ENCODE data around the gene TSPAN3. TPM values are rescaled to one million over a fixed set of nuclear protein-coding genes. Genes with fewer than 3 reads are reported as not detected.

The TSPAN3 gene
- total and polyA plus RNA-seq, 10 of the 15 experiments (the other 5 are each of a cell fraction or from before 2014, with no cell fraction given): 18.9 to 114 (median 57.2) TPM

DNA sequence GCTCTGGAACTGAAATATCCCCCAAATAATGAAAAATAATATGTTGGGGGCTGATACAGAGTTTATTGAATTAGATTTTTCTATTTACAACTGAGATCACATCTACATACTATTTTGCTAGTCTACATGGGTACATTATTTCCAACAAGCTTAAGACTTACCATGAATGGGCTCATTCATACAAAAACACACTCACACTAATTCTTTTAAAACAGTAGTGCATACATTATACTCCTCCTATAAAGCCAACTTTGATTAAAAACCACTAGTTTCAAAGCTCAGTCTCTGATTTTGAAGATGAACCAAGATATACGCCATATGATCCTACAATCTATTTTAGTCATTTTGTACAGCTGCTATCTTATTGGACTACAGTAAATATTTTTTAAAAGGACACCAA is 24.9 kb downstream of the TSPAN3 start:
- no peak for DNase-seq (ENCODE audit: low read depth, low spot score)
- ChIA-PET POLR2A (no interaction called here), RAD21 (ENCODE audit: unreplicated experiment) (interaction anchor here (0.6 to 1.4 kb wide), 3 partner anchors 22 to 497 kb away, joined by 3 to 4 read pairs (median 3); no protein-coding TSS in a partner anchor), CTCF (interaction anchor here (1.3 to 1.7 kb wide), 3 partner anchors 15 to 73 kb away, joined by 3 to 4 read pairs (median 4); no protein-coding TSS in a partner anchor), SMC1A (ENCODE audit: uncharacterized antibody, unreplicated experiment) (interaction anchor here (0.9 to 3.0 kb wide), 5 partner anchors 9 to 104 kb away, joined by 3 to 10 read pairs (median 4); no protein-coding TSS in a partner anchor)
- in situ Hi-C loops (cut with MboI): no loop called here
- Histone ChIP-seq H3K36me3 (ENCODE audit: control insufficient read depth in 2 of 2, insufficient read depth in 2 of 2, low read length in 1 of 2) (peaks cover 0 to 6% of the 10 kb centered on the region in 2 experiments; a peak in 1 of 4 replicates), H4K20me1 (ENCODE audit: control insufficient read depth, insufficient read depth) (no peaks in the 10 kb centered on the region), H3K4me1 (ENCODE audit: control insufficient read depth, insufficient read depth, low read length) (no peaks in the 10 kb centered on the region), H3K4me3 (no peak overlapping the region), H3K9ac (ENCODE audit: control insufficient read depth, insufficient read depth, low read length) (no peak overlapping the region), H3K27me3 (replicated peaks in 1 of 2; ENCODE audit: control insufficient read depth in 2 of 2, insufficient read depth in 2 of 2, low read length in 1 of 2) (no peaks in the 10 kb centered on the region), H3K79me2 (ENCODE audit: control insufficient read depth, insufficient read depth, low read length) (no peaks in the 10 kb centered on the region), H3K4me2 (ENCODE audit: control insufficient read depth, insufficient read depth) (no peak overlapping the region), H3K9me3 (replicated peaks; ENCODE audit: control insufficient read depth, insufficient read depth, low read length) (no peaks in the 10 kb centered on the region), H3K27ac (ENCODE audit: control insufficient read depth, insufficient read depth) (no peak overlapping the region), H2AFZ (ENCODE audit: control insufficient read depth, low read depth, low read length) (no peak overlapping the region)
- no peak for FAIRE-seq
- ATAC-seq: no peak
- TF ChIP-seq RCOR1 (conservative IDR thresholded peaks at IDR 0.05; ENCODE audit: low read depth, low read length) (no peak), ZNF274 (IDR thresholded peaks at IDR 0.05; ENCODE audit: insufficient read depth, insufficient read length) (no peak), PAX5 (IDR thresholded peaks at IDR 0.05; ENCODE audit: borderline replicate concordance, low read depth, low read length) (no peak), JUNB (IDR thresholded peaks at IDR 0.05) (no peak), BHLHE40 (IDR thresholded peaks at IDR 0.05; ENCODE audit: borderline replicate concordance in 1 of 2, low read depth in 2 of 2, low read length in 1 of 2) (no peak), KAT2A (conservative IDR thresholded peaks at IDR 0.05; ENCODE audit: control insufficient read depth, low read depth, low read length) (no peak), SMC3 (IDR thresholded peaks at IDR 0.05; ENCODE audit: borderline replicate concordance, low read length) (no peak), YBX1 (IDR thresholded peaks at IDR 0.05) (no peak), BRCA1 (IDR thresholded peaks at IDR 0.05; ENCODE audit: low read depth, low read length) (no peak), MTA3 (IDR thresholded peaks at IDR 0.05; ENCODE audit: borderline replicate concordance, low read length) (no peak), SMARCA5 (IDR thresholded peaks at IDR 0.05) (no peak)
- TF ChIP-seq, protein P1, sequence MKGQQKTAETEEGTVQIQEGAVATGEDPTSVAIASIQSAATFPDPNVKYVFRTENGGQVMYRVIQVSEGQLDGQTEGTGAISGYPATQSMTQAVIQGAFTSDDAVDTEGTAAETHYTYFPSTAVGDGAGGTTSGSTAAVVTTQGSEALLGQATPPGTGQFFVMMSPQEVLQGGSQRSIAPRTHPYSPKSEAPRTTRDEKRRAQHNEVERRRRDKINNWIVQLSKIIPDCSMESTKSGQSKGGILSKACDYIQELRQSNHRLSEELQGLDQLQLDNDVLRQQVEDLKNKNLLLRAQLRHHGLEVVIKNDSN (IDR thresholded peaks at IDR 0.05; ENCODE audit: borderline replicate concordance, extremely low read length, insufficient read depth, low read depth, low read length): no peak
- TF ChIP-seq, protein P2, sequence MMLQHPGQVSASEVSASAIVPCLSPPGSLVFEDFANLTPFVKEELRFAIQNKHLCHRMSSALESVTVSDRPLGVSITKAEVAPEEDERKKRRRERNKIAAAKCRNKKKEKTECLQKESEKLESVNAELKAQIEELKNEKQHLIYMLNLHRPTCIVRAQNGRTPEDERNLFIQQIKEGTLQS (IDR thresholded peaks at IDR 0.05; ENCODE audit: borderline replicate concordance, extremely low read depth, low read depth, low read length): no peak
- TF ChIP-seq, protein P3, sequence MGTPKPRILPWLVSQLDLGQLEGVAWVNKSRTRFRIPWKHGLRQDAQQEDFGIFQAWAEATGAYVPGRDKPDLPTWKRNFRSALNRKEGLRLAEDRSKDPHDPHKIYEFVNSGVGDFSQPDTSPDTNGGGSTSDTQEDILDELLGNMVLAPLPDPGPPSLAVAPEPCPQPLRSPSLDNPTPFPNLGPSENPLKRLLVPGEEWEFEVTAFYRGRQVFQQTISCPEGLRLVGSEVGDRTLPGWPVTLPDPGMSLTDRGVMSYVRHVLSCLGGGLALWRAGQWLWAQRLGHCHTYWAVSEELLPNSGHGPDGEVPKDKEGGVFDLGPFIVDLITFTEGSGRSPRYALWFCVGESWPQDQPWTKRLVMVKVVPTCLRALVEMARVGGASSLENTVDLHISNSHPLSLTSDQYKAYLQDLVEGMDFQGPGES (IDR thresholded peaks at IDR 0.05): no peak
- WGBS (ENCODE audit: insufficient coverage, insufficient replicate concordance, low lambda C conversion rate, missing lambda C conversion rate): 90% methylated on average over 1 of the region's 1 CpG
- no TSS peak for BruUV-seq (replicated peaks)
- intact Hi-C loops (cut with micrococcal nuclease; ENCODE audit: unreplicated experiment): no loop called here
